T-helper 2 cell treated with Interferon-gamma antibody and Interleukin-4, amounts not matched to agents 100 ng/mL and 5 ng/mL, for 36 hours (primary cell): Measurements from ENCODE around the gene JPH2. TPM values are rescaled to one million over a fixed set of nuclear protein-coding genes. Genes with fewer than 3 reads are reported as not detected.

Experiments
- intact Hi-C: fragments of 100-400 bp; cut with micrococcal nuclease; formaldehyde crosslinking; loops from one replicate; pipeline ENCODE4 v1.15.1; 2023
- total RNA-seq: library from RNA; stranded (reverse); gene quantifications from 2 replicates; pipeline ENCODE4 v1.2.3, GENCODE V29; 2022

Gene JPH2
- total RNA-seq, 1 donor from 2014 or later = not detected

- intact Hi-C loops = no loop called here
Observed at GRCh38 chr20:44188752-44189151, 1.8 kb upstream of the JPH2 start.

- intact Hi-C loops = no loop called here
Observed at GRCh38 chr20:44187772-44188709, 1.1 kb upstream of the JPH2 start.

- intact Hi-C loops = no loop called here
Observed at GRCh38 chr20:44186674-44187053, 324 bp downstream of the JPH2 start.

- intact Hi-C loops = no loop called here
Observed at GRCh38 chr20:44186201-44186600, 787 bp downstream of the JPH2 start.

GRCh38 chr20:44185574-44185973, 1.4 kb downstream of the JPH2 start:
- intact Hi-C loops = no loop called here

GRCh38 chr20:44183282-44183681, 3.7 kb downstream of the JPH2 start:
- intact Hi-C loops = no loop called here

GRCh38 chr20:44182863-44183262, 4.1 kb downstream of the JPH2 start:
- intact Hi-C loops = no loop called here

- intact Hi-C loops = no loop called here
Observed at GRCh38 chr20:44182135-44182765, 4.7 kb downstream of the JPH2 start.

GRCh38 chr20:44181611-44182010, 5.4 kb downstream of the JPH2 start:
- intact Hi-C loops = no loop called here

- intact Hi-C loops = no loop called here
Observed at GRCh38 chr20:44180814-44181213, 6.2 kb downstream of the JPH2 start.

- intact Hi-C loops = no loop called here
Observed at GRCh38 chr20:44176833-44177534, 10.0 kb downstream of the JPH2 start.

GRCh38 chr20:44174996-44175765, 11.8 kb downstream of the JPH2 start:
- intact Hi-C loops = no loop called here

- intact Hi-C loops = no loop called here
Observed at GRCh38 chr20:44173846-44174245, 13.1 kb downstream of the JPH2 start.

GRCh38 chr20:44173116-44173515, 13.9 kb downstream of the JPH2 start:
- intact Hi-C loops = no loop called here

- intact Hi-C loops = no loop called here
Observed at GRCh38 chr20:44172572-44172950, 14.4 kb downstream of the JPH2 start.

- intact Hi-C loops = no loop called here
Observed at GRCh38 chr20:44171775-44172571, 15.0 kb downstream of the JPH2 start.

- intact Hi-C loops = no loop called here
Observed at GRCh38 chr20:44170816-44171410, 16.1 kb downstream of the JPH2 start.

- intact Hi-C loops = no loop called here
Observed at GRCh38 chr20:44167736-44168135, 19.3 kb downstream of the JPH2 start.

- intact Hi-C loops = no loop called here
Observed at GRCh38 chr20:44166477-44166876, 20.5 kb downstream of the JPH2 start.

- intact Hi-C loops = no loop called here
Observed at GRCh38 chr20:44166008-44166407, 21.0 kb downstream of the JPH2 start.
